ENCODE measurements around the gene DNAJC6. TPM values are rescaled to one million over a fixed set of nuclear protein-coding genes. Genes with fewer than 3 reads are reported as not detected.

Gene DNAJC6
- total and polyA plus RNA-seq, 2 experiments from 2014 or later = 2.5 to 2.8 TPM

GRCh38 chr1:65359888-65360287, 50.5 kb downstream of the DNAJC6 start:
- Histone ChIP-seq H4K20me1 (ENCODE audit: insufficient read depth) (no peaks in the 10 kb centered on the region), H2AFZ (no peak overlapping the region), H3K9me3 (ENCODE audit: low read depth) (no peaks in the 10 kb centered on the region), H3K36me3 (ENCODE audit: low read depth) (no peaks in the 10 kb centered on the region), H3K4me2 (ENCODE audit: unreplicated experiment) (no peak overlapping the region), H3K79me2 (ENCODE audit: insufficient read depth) (no peaks in the 10 kb centered on the region), H3K27me3 (replicated peaks; ENCODE audit: insufficient read depth) (no peaks in the 10 kb centered on the region), H3K9me2 (ENCODE audit: insufficient read depth) (no peaks in the 10 kb centered on the region), H3K4me3 (no peak overlapping the region), H3K9ac (no peak overlapping the region), H3F3A (ENCODE audit: insufficient read depth) (no peaks in the 10 kb centered on the region), H3K4me1 (ENCODE audit: insufficient read depth) (no peaks in the 10 kb centered on the region), H3K27ac (no peak overlapping the region)
- no peak for DNase-seq
- in situ Hi-C loops (cut with MboI) = no loop called here
- TF ChIP-seq EZH2 (IDR thresholded peaks at IDR 0.05; ENCODE audit: insufficient read depth, poor library complexity, severe bottlenecking) = no peak
- TF ChIP-seq EZH2phosphoT487 (IDR thresholded peaks at IDR 0.05; ENCODE audit: insufficient read depth, low read depth) = no peak
- WGBS, 2 experiments (ENCODE audit: low coverage in 1 of 2, low lambda C conversion rate in 2 of 2, missing lambda C conversion rate in 2 of 2) = 46 to 48% methylated on average over 3 of the region's 3 CpGs

GRCh38 chr1:65360648-65361047, 51.3 kb downstream of the DNAJC6 start:
- no peak for DNase-seq
- Histone ChIP-seq H4K20me1 (ENCODE audit: insufficient read depth) (no peaks in the 10 kb centered on the region), H2AFZ (no peak overlapping the region), H3K27ac (no peak overlapping the region), H3K36me3 (ENCODE audit: low read depth) (no peaks in the 10 kb centered on the region), H3K27me3 (replicated peaks; ENCODE audit: insufficient read depth) (no peaks in the 10 kb centered on the region), H3K9ac (no peak overlapping the region), H3F3A (ENCODE audit: insufficient read depth) (no peaks in the 10 kb centered on the region), H3K4me3 (no peak overlapping the region), H3K79me2 (ENCODE audit: insufficient read depth) (no peaks in the 10 kb centered on the region), H3K9me3 (ENCODE audit: low read depth) (no peaks in the 10 kb centered on the region), H3K4me2 (ENCODE audit: unreplicated experiment) (no peak overlapping the region), H3K4me1 (ENCODE audit: insufficient read depth) (no peaks in the 10 kb centered on the region), H3K9me2 (ENCODE audit: insufficient read depth) (no peaks in the 10 kb centered on the region)
- WGBS, 2 experiments (ENCODE audit: low coverage in 1 of 2, low lambda C conversion rate in 2 of 2, missing lambda C conversion rate in 2 of 2) = 41 to 46% methylated on average over 5 of the region's 5 CpGs
- in situ Hi-C loops (cut with MboI) = no loop called here
- TF ChIP-seq EZH2phosphoT487 (IDR thresholded peaks at IDR 0.05; ENCODE audit: insufficient read depth, low read depth) (no peak), EZH2 (IDR thresholded peaks at IDR 0.05; ENCODE audit: insufficient read depth, poor library complexity, severe bottlenecking) (no peak)

GRCh38 chr1:65362545-65362944, 53.2 kb downstream of the DNAJC6 start:
- Histone ChIP-seq H4K20me1 (ENCODE audit: insufficient read depth) (no peaks in the 10 kb centered on the region), H2AFZ (no peak overlapping the region), H3K27ac (no peak overlapping the region), H3K79me2 (ENCODE audit: insufficient read depth) (no peaks in the 10 kb centered on the region), H3K4me3 (no peak overlapping the region), H3K9me2 (ENCODE audit: insufficient read depth) (no peaks in the 10 kb centered on the region), H3K27me3 (replicated peaks; ENCODE audit: insufficient read depth) (no peaks in the 10 kb centered on the region), H3K4me2 (ENCODE audit: unreplicated experiment) (no peak overlapping the region), H3K9ac (no peak overlapping the region), H3F3A (ENCODE audit: insufficient read depth) (no peaks in the 10 kb centered on the region), H3K9me3 (ENCODE audit: low read depth) (no peaks in the 10 kb centered on the region), H3K4me1 (ENCODE audit: insufficient read depth) (no peaks in the 10 kb centered on the region), H3K36me3 (ENCODE audit: low read depth) (no peaks in the 10 kb centered on the region)
- in situ Hi-C loops (cut with MboI) = no loop called here
- WGBS, 2 experiments (ENCODE audit: low coverage in 1 of 2, low lambda C conversion rate in 2 of 2, missing lambda C conversion rate in 2 of 2) = 89 to 91% methylated on average over 3 of the region's 3 CpGs
- TF ChIP-seq EZH2 (IDR thresholded peaks at IDR 0.05; ENCODE audit: insufficient read depth, poor library complexity, severe bottlenecking) = no peak
- no peak for TF ChIP-seq EZH2phosphoT487 (IDR thresholded peaks at IDR 0.05; ENCODE audit: insufficient read depth, low read depth)
- DNase-seq = no peak

GRCh38 chr1:65363484-65363883, 54.1 kb downstream of the DNAJC6 start:
- Histone ChIP-seq H2AFZ (no peak overlapping the region), H3K4me1 (ENCODE audit: insufficient read depth) (no peaks in the 10 kb centered on the region), H3K4me2 (ENCODE audit: unreplicated experiment) (no peak overlapping the region), H3K4me3 (no peak overlapping the region), H3K9me3 (ENCODE audit: low read depth) (no peaks in the 10 kb centered on the region), H3K27me3 (replicated peaks; ENCODE audit: insufficient read depth) (no peaks in the 10 kb centered on the region), H3K36me3 (ENCODE audit: low read depth) (no peaks in the 10 kb centered on the region), H4K20me1 (ENCODE audit: insufficient read depth) (no peaks in the 10 kb centered on the region), H3K79me2 (ENCODE audit: insufficient read depth) (no peaks in the 10 kb centered on the region), H3K27ac (no peak overlapping the region), H3K9me2 (ENCODE audit: insufficient read depth) (no peaks in the 10 kb centered on the region), H3F3A (ENCODE audit: insufficient read depth) (no peaks in the 10 kb centered on the region), H3K9ac (no peak overlapping the region)
- DNase-seq = no peak
- TF ChIP-seq EZH2phosphoT487 (IDR thresholded peaks at IDR 0.05; ENCODE audit: insufficient read depth, low read depth) = no peak
- no peak for TF ChIP-seq EZH2 (IDR thresholded peaks at IDR 0.05; ENCODE audit: insufficient read depth, poor library complexity, severe bottlenecking)
- in situ Hi-C loops (cut with MboI) = no loop called here
- 69 to 72% methylated on average over 2 of the region's 2 CpGs for WGBS, 2 experiments (ENCODE audit: low coverage in 1 of 2, low lambda C conversion rate in 2 of 2, missing lambda C conversion rate in 2 of 2)

- Histone ChIP-seq H3K27me3 (replicated peaks; ENCODE audit: insufficient read depth) (no peaks in the 10 kb centered on the region), H3K9me2 (ENCODE audit: insufficient read depth) (no peaks in the 10 kb centered on the region), H4K20me1 (ENCODE audit: insufficient read depth) (no peaks in the 10 kb centered on the region), H3K9me3 (ENCODE audit: low read depth) (no peaks in the 10 kb centered on the region), H3K9ac (no peak overlapping the region), H3K4me1 (ENCODE audit: insufficient read depth) (peaks cover 8% of the 10 kb centered on the region; the same call in 1 of the 2 replicates), H2AFZ (no peak overlapping the region), H3K4me3 (no peak overlapping the region), H3K27ac (no peak overlapping the region), H3K4me2 (ENCODE audit: unreplicated experiment) (no peak overlapping the region), H3F3A (ENCODE audit: insufficient read depth) (no peaks in the 10 kb centered on the region), H3K79me2 (ENCODE audit: insufficient read depth) (no peaks in the 10 kb centered on the region), H3K36me3 (ENCODE audit: low read depth) (no peaks in the 10 kb centered on the region)
- 82 to 100% methylated on average over 2 of the region's 2 CpGs for WGBS, 2 experiments (ENCODE audit: low coverage in 1 of 2, low lambda C conversion rate in 2 of 2, missing lambda C conversion rate in 2 of 2)
- in situ Hi-C loops (cut with MboI) = no loop called here
- TF ChIP-seq EZH2 (IDR thresholded peaks at IDR 0.05; ENCODE audit: insufficient read depth, poor library complexity, severe bottlenecking) (no peak), EZH2phosphoT487 (IDR thresholded peaks at IDR 0.05; ENCODE audit: insufficient read depth, low read depth) (no peak)
- DNase-seq = no peak
Measured at GRCh38 chr1:65368403-65368802, 59.1 kb downstream of the DNAJC6 start.
